HepG2 (cell line): Measurements from ENCODE around the gene TOPBP1. TPM values are rescaled to one million over a fixed set of nuclear protein-coding genes. Genes with fewer than 3 reads are reported as not detected.

ENCODE experiments used
- ATAC-seq: fragments of 200-7000 bp; cut with Tn5 transposase; 3 replicates; pipeline ENCODE4 v1.9.1; 2020; ENCODE audit warnings: mild to moderate bottlenecking, moderate library complexity
- BruUV-seq: library from RNA; stranded (reverse); fragments of 400-500 nt; replicated peaks from 2 replicates; lab custom pipeline; 2021; lab: Mats Ljungman, UMichigan
- CTCF ChIA-PET: fragments of 300-600 bp; formaldehyde crosslinking; extraction: SDS; loops from one replicate; lab custom pipeline; 2021; ENCODE audit warnings: low total read pairs, inconsistent platforms, low intra/inter-chr PET ratio; lab: Yijun Ruan, JAX
- POLR2A ChIA-PET: fragments of 350-600 bp; sonication (Branson Sonifier 250); formaldehyde crosslinking; loops from one replicate; lab custom pipeline; 2020; ENCODE audit warnings: antibody characterized with exemption, inconsistent platforms; lab: Yijun Ruan, JAX
- DNase-seq: peaks from one replicate; pipeline ENCODE4 v3.0.0-alpha.2; 2015; ENCODE audit warnings: low spot score
- FAIRE-seq: peaks from 3 replicates; lab custom pipeline; 2011; peaks lifted over from hg19 to GRCh38; lab: Jason Lieb, UNC
- H2AFZ ChIP-seq: one replicate; pipeline ENCODE4 v1.6.1; 2011; ENCODE audit warnings: low read length, inconsistent platforms
- H3K27ac ChIP-seq: fragments of 300-600 bp; 3 replicates; pipeline ENCODE4 v1.8.0; 2011; ENCODE audit warnings: mixed run types, mild to moderate bottlenecking, mixed read lengths, low read length, inconsistent platforms; ENCODE audit not compliant: insufficient read depth; ENCODE audit errors: extremely low read length
- H3K27me3 ChIP-seq, 2 experiments: fragments of 200-600 bp in 1 of 2; 2 replicates in 1 of 2; 3 replicates in 1 of 2; pipeline versions ENCODE4 v1.6.0 to v1.8.0; 2011; ENCODE audit warnings: low read length in 2 of 2, mild to moderate bottlenecking in 2 of 2, moderate library complexity in 2 of 2, inconsistent platforms in 1 of 2; ENCODE audit not compliant: insufficient read depth in 2 of 2, control insufficient read depth in 1 of 2
- H3K36me3 ChIP-seq, 2 experiments: fragments of 200-600 bp in 1 of 2; replicated peaks in 1 of 2; 2 replicates in 1 of 2; 3 replicates in 1 of 2; pipeline versions ENCODE4 v1.5.1 to v1.8.0; 2011; ENCODE audit warnings: low read length in 2 of 2, inconsistent platforms in 1 of 2; ENCODE audit not compliant: insufficient read depth in 2 of 2, control insufficient read depth in 1 of 2
- H3K4me1 ChIP-seq: 2 replicates; pipeline ENCODE4 v1.5.1; 2012; ENCODE audit warnings: low read length, inconsistent platforms; ENCODE audit not compliant: insufficient read depth
- H3K4me2 ChIP-seq: 2 replicates; pipeline ENCODE4 v1.6.0; 2011; ENCODE audit warnings: low read depth, low read length, inconsistent platforms
- H3K4me3 ChIP-seq, 3 experiments: fragments of 200-600 bp in 1 of 3; sonication (generic), shearing (Covaris generic) in 1 of 3; replicated peaks in 1 of 3; 2 replicates each; pipeline ENCODE4 v1.5.1; 2011 to 2016; ENCODE audit warnings: low read length in 3 of 3, inconsistent platforms in 2 of 3, low read depth in 2 of 3, mild to moderate bottlenecking in 2 of 3, control low read depth in 1 of 3, mixed read lengths in 1 of 3; ENCODE audit not compliant: insufficient read depth in 1 of 3
- H3K79me2 ChIP-seq: one replicate; pipeline ENCODE4 v1.6.1; 2011; ENCODE audit warnings: low read length, inconsistent platforms; ENCODE audit not compliant: insufficient read depth
- H3K9ac ChIP-seq: 2 replicates; pipeline ENCODE4 v1.6.0; 2011; ENCODE audit warnings: mild to moderate bottlenecking, low read depth, low read length, inconsistent platforms; ENCODE audit not compliant: insufficient read depth
- H3K9me3 ChIP-seq: 2 replicates; pipeline ENCODE4 v1.5.1; 2012; ENCODE audit warnings: mild to moderate bottlenecking, low read length
- H4K20me1 ChIP-seq: 2 replicates; pipeline ENCODE4 v1.6.0; 2011; ENCODE audit warnings: inconsistent platforms, mild to moderate bottlenecking, low read length, moderate library complexity; ENCODE audit not compliant: insufficient read depth
- EED ChIP-seq: sonication (generic); formaldehyde crosslinking; IDR thresholded peaks from 2 replicates; pipeline ENCODE4 v1.5.0; 2020; ENCODE audit warnings: mild to moderate bottlenecking, missing genetic modification reagents
- ONECUT2 ChIP-seq: sonication (generic); formaldehyde crosslinking; IDR thresholded peaks from 2 replicates; pipeline ENCODE4 v1.4.0; 2020; ENCODE audit warnings: missing genetic modification reagents
- SOX5 ChIP-seq: IDR thresholded peaks from 2 replicates; pipeline ENCODE4 v1.6.1; 2016; ENCODE audit warnings: borderline replicate concordance
- WGBS: methylation state at CpG from one replicate; pipeline ENCODE4 v1.1.6; 2017; ENCODE audit warnings: low lambda C conversion rate; 5-methylcytosine and 5-hydroxymethylcytosine counted together
- in situ Hi-C: cut with HindIII; loops from 2 replicates; pipeline ENCODE4 v1.10.0; 2017; ENCODE audit warnings: low pct_unique_long_range_greater_than_20kb; ENCODE audit not compliant: extremely low pct_ligation_motif_present
- intact Hi-C: fragments of 100-400 bp; cut with micrococcal nuclease; formaldehyde crosslinking; loops from one replicate; pipeline ENCODE4 v1.10.0; 2022; ENCODE audit not compliant: unreplicated experiment
- polyA plus RNA-seq, 8 experiments: library from polyadenylated mRNA; depleted of rRNA in 3 of 8; stranded (reverse) in 7 of 8; unstranded in 1 of 8; fragments of >200 nt; fragmentation: Illumina TruSeq in 4 of 8; extraction: Trizol in 4 of 8; gene quantifications; 2 replicates each; pipeline versions ENCODE4 v1.2.1 to v1.2.3, GENCODE V29; 2011 to 2016; ENCODE audit warnings: low read depth in 4 of 8, missing spikeins in 1 of 8, mixed read lengths in 1 of 8; ENCODE audit not compliant: insufficient read depth in 1 of 8
- total RNA-seq, 5 experiments: library from RNA; depleted of rRNA; stranded (reverse); fragments of >200 nt; fragmentation: Illumina TruSeq; extraction: Trizol; gene quantifications; 2 replicates each; pipeline ENCODE4 v1.2.3, GENCODE V29; 2016; ENCODE audit warnings: low read depth in 1 of 5
- TF ChIP-seq, protein P1 (sequence below): sonication (generic); formaldehyde crosslinking; IDR thresholded peaks from 2 replicates; pipeline ENCODE4 v1.5.1; 2020; ENCODE audit warnings: missing genetic modification reagents, mild to moderate bottlenecking, borderline replicate concordance
- TF ChIP-seq, protein P2 (sequence below): sonication (generic); formaldehyde crosslinking; conservative IDR thresholded peaks from 2 replicates; pipeline ENCODE4 v1.8.1; 2023; ENCODE audit warnings: missing genetic modification reagents
- TF ChIP-seq, protein P3 (sequence below): IDR thresholded peaks from 2 replicates; pipeline ENCODE4 v1.6.1; 2016; ENCODE audit warnings: missing compliant biosample characterization, missing genetic modification reagents, borderline replicate concordance
- TF ChIP-seq, protein P4 (sequence below): sonication (generic); formaldehyde crosslinking; IDR thresholded peaks from 2 replicates; pipeline ENCODE4 v1.4.0; 2020; ENCODE audit warnings: missing genetic modification reagents

The TOPBP1 gene
- total and polyA plus RNA-seq, 2 of the 13 experiments (the other 11 are each of a cell fraction or from before 2014, with no cell fraction given) = 24.3 to 42.9 TPM

DNA sequence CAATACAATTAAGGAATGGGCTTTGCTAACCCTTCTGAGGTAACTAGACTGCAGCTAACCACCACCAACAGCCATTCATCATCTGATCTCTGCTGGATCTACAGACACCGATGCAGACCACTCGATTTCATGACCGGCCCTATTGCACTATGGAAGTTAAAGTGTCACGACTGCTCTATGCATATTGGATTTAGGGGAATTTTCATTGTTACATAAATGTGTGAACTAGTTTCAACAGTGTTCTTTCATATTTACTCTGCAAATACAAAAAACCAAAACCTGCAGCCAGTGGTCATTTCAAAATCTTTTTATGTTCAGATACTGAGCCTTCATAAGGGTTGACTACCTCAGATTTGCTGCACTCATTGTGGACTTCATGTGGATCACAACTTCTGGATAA is 73.7 kb downstream of the TOPBP1 start (continued):
- TF ChIP-seq, protein P1, sequence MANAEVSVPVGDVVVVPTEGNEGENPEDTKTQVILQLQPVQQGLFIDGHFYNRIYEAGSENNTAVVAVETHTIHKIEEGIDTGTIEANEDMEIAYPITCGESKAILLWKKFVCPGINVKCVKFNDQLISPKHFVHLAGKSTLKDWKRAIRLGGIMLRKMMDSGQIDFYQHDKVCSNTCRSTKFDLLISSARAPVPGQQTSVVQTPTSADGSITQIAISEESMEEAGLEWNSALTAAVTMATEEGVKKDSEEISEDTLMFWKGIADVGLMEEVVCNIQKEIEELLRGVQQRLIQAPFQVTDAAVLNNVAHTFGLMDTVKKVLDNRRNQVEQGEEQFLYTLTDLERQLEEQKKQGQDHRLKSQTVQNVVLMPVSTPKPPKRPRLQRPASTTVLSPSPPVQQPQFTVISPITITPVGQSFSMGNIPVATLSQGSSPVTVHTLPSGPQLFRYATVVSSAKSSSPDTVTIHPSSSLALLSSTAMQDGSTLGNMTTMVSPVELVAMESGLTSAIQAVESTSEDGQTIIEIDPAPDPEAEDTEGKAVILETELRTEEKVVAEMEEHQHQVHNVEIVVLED = no peak
- TF ChIP-seq EED (CRISPR knock-in tag) (no peak), ONECUT2 (CRISPR knock-in tag) (no peak), SOX5 (no peak)
- TF ChIP-seq, protein P2, sequence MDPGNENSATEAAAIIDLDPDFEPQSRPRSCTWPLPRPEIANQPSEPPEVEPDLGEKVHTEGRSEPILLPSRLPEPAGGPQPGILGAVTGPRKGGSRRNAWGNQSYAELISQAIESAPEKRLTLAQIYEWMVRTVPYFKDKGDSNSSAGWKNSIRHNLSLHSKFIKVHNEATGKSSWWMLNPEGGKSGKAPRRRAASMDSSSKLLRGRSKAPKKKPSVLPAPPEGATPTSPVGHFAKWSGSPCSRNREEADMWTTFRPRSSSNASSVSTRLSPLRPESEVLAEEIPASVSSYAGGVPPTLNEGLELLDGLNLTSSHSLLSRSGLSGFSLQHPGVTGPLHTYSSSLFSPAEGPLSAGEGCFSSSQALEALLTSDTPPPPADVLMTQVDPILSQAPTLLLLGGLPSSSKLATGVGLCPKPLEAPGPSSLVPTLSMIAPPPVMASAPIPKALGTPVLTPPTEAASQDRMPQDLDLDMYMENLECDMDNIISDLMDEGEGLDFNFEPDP (CRISPR knock-in tag) = no peak

DNA sequence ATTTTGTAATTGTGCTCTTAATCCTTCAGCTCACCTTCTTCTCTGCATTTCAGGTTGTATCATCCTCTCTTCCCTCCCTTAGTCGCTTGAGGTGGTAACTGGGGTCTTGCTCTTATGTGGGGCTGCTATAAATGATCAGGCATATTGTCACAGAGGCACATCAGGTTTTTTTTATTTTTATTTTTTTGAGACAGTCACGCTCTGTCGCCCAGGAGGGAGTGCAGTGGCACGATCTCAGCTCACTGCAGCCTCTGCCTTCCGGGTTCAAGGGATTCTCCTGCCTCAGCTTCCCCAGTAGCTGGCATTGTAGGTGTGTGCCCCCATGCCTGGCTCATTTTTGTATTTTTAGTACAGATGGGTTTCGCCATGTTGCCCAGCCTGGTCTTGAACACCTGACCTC is 78.3 kb downstream of the TOPBP1 start:
- FAIRE-seq (no peak), ATAC-seq (no peak), DNase-seq (no peak)
- Histone ChIP-seq H3K4me1 (peaks cover 12% of the 10 kb centered on the region), H3K36me3 (peaks cover 12 to 82% of the 10 kb centered on the region in 2 experiments), H3K27ac (no peak overlapping the region), H3K4me3 (no peak overlapping the region), H4K20me1 (peaks cover 14% of the 10 kb centered on the region), H3K9ac (no peak overlapping the region), H2AFZ (no peak overlapping the region), H3K4me2 (no peak overlapping the region), H3K9me3 (no peaks in the 10 kb centered on the region), H3K79me2 (peaks cover 40% of the 10 kb centered on the region), H3K27me3 (no peaks in the 10 kb centered on the region)
- CTCF ChIA-PET = no interaction called here
- TF ChIP-seq, protein P3, sequence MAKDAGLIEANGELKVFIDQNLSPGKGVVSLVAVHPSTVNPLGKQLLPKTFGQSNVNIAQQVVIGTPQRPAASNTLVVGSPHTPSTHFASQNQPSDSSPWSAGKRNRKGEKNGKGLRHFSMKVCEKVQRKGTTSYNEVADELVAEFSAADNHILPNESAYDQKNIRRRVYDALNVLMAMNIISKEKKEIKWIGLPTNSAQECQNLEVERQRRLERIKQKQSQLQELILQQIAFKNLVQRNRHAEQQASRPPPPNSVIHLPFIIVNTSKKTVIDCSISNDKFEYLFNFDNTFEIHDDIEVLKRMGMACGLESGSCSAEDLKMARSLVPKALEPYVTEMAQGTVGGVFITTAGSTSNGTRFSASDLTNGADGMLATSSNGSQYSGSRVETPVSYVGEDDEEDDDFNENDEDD (CRISPR knock-in tag) = no peak
- TF ChIP-seq, protein P4, sequence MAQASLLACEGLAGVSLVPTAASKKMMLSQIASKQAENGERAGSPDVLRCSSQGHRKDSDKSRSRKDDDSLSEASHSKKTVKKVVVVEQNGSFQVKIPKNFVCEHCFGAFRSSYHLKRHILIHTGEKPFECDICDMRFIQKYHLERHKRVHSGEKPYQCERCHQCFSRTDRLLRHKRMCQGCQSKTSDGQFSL (CRISPR knock-in tag) = no peak
- BruUV-seq = no TSS peak
- WGBS = 98% methylated on average over 6 of the region's 6 CpGs
- POLR2A ChIA-PET = interaction anchor here (2.3 kb wide), 1 partner anchor 10 kb away, joined by 7 read pairs; the partner anchor contains the start of gene CDV3
- in situ Hi-C loops (no loop called here), intact Hi-C loops (no loop called here)
